GM19351 (cell line): ENCODE results near the gene COL16A1.
A peak's percentile ranks its signal among the peaks of the same experiment; 100 is the strongest.

ENCODE experiments used
- ATAC-seq: cut with Tn5 transposase; IDR thresholded peaks from one replicate; pipeline ENCODE4 v1.9.1; 2021; ENCODE audit warnings: mild to moderate bottlenecking, moderate library complexity; ENCODE audit not compliant: unreplicated experiment

The COL16A1 gene

GRCh38 chr1:31607360-31607759, 96.5 kb downstream of the COL16A1 start:
- ATAC-seq: no peak

GRCh38 chr1:31605908-31606427, 97.8 kb downstream of the COL16A1 start:
- ATAC-seq: peak; percentile 98
